Body of pancreas (tissue), 4 donors: ENCODE data around the gene HIC1. TPM values are rescaled to one million over a fixed set of nuclear protein-coding genes. Genes with fewer than 3 reads are reported as not detected.

ENCODE experiments used
- ATAC-seq: fragments of 150-250 bp; one replicate; pipeline ENCODE4 v1.9.1; 2016
- DNase-seq, 4 donors: peaks; one replicate each; pipeline ENCODE4 v3.0.0-alpha.2; 2019
- H3K27ac ChIP-seq, 4 donors: fragments of 200-600 bp; sonication (generic); 1 replicate in 3 of 4; 2 replicates in 1 of 4; pipeline versions ENCODE4 v1.5.1 to v1.6.1; 2016 to 2019; ENCODE audit warnings: mild to moderate bottlenecking in 1 of 4, mixed read lengths in 1 of 4, moderate library complexity in 1 of 4
- H3K27me3 ChIP-seq, 2 donors: fragments of 200-600 bp; sonication (generic); one replicate each; pipeline ENCODE4 v1.6.0; 2016; ENCODE audit warnings: mild to moderate bottlenecking in 1 of 2
- H3K36me3 ChIP-seq, 2 donors: fragments of 200-600 bp; sonication (generic); replicated peaks in 1 of 2; 2 replicates each; pipeline ENCODE4 v1.5.1; 2016; ENCODE audit warnings: low read depth in 2 of 2; ENCODE audit not compliant: insufficient read depth in 1 of 2
- H3K4me1 ChIP-seq: fragments of 200-600 bp; sonication (generic); one replicate; pipeline ENCODE4 v1.6.0; 2016
- H3K4me3 ChIP-seq, 2 donors: fragments of 200-600 bp; sonication (generic); 1 replicate in 1 of 2; 2 replicates in 1 of 2; pipeline ENCODE4 v1.5.1; 2016 to 2019
- H3K9me3 ChIP-seq, 3 donors: fragments of 200-600 bp; sonication (generic); 1 replicate in 2 of 3; 2 replicates in 1 of 3; pipeline ENCODE4 v1.5.1; 2016
- CTCF ChIP-seq, 7 experiments: fragments of 450-650 bp in 4 of 7; fragments of 200-600 bp in 3 of 7; sonication (generic) in 3 of 7; IDR thresholded peaks; one replicate each; pipeline ENCODE4 v1.5.1; 2016 to 2019; ENCODE audit warnings: antibody characterized with exemption in 7 of 7
- POLR2A ChIP-seq, 3 donors: fragments of 450-650 bp; IDR thresholded peaks; one replicate each; pipeline ENCODE4 v1.6.1; 2016; ENCODE audit warnings: antibody characterized with exemption in 3 of 3, mild to moderate bottlenecking in 2 of 3
- WGBS, 2 donors: methylation state at CpG; one replicate each; pipeline ENCODE4 v1.1.5; 2017; 5-methylcytosine and 5-hydroxymethylcytosine counted together
- intact Hi-C: fragments of 100-400 bp; cut with DNase I; formaldehyde crosslinking; loops from one replicate; pipeline ENCODE4 v1.15.1; 2023
- microRNA counts, 2 donors: library from miRNA; unstranded; fragments of <30 nt; microRNA quantifications; one replicate each; lab custom pipeline; 2017
- microRNA-seq, 2 donors: library from miRNA; unstranded; fragments of <30 nt; microRNA quantifications; one replicate each; pipeline ENCODE4, GENCODE V29; 2016; ENCODE audit warnings: borderline number of aligned reads in 2 of 2, borderline replicate concordance in 2 of 2
- small RNA-seq: library from RNA; depleted of rRNA; stranded (forward); fragments of <200 nt; gene quantifications from one replicate; pipeline ENCODE3, GENCODE V24; 2016
- total RNA-seq, 2 donors: library from RNA; depleted of rRNA; stranded (reverse); fragments of >200 nt; gene quantifications; one replicate each; pipeline ENCODE4 v1.1.0, GENCODE V29; 2016

HIC1 gene
- total RNA-seq, 2 donors from 2014 or later: 9.6 to 18.1 TPM

DNA sequence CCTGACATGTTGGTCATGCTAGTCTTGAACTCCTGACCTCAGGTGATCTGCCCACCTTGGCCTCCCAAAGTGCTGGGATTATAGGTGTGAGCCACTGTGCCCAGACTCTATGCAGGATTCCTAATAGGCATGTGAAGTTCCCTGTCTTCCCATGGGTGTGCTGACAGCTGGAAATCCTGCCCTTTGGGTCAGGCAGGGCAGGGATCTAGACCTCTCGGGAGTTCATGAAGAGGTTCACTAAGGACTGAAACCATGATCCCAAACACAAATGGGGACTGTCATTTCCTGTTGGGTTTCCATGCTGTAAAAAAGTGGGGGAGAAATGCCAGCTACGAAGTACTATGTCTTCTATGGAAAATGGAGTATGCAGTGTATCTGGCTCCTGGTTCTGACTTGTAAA, 52.1 kb downstream of the HIC1 start:
- no peak overlapping the region for H3K27ac ChIP-seq
- no peaks in the 10 kb centered on the region for H3K36me3 ChIP-seq
- no peaks in the 10 kb centered on the region for H3K4me1 ChIP-seq
- intact Hi-C loops: no loop called here
- TF ChIP-seq POLR2A (IDR thresholded peaks at IDR 0.05) (no peak), CTCF (IDR thresholded peaks at IDR 0.05) (no peak)
- no peaks in the 10 kb centered on the region for H3K27me3 ChIP-seq
- 86 to 97% methylated on average over 2 of the region's 2 CpGs for WGBS, 2 donors
- DNase-seq (no peak), ATAC-seq (no peak)
- H3K4me3 ChIP-seq: no peak overlapping the region
- no peaks in the 10 kb centered on the region for H3K9me3 ChIP-seq

DNA sequence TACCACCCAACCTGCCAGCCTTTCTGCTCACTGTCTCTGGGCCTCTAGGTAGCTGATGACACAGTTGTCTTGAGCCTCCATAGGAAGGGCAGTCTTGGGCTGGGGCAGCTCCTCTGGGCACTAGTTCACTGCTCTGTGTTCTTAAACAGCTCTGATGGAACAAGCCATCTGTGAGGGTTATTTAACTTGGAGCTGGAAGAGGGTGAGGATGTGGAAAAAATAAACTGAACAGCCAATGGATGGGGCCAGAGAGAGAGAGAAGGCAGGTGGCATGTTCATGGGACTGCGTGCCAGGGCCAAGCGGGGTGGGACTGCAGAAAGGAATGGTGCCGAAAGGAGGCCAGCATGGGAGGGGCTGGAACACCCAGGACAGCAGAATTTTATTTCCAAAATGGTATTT, 52.6 kb downstream of the HIC1 start:
- Histone ChIP-seq H3K4me3 (no peak overlapping the region), H3K4me1 (no peaks in the 10 kb centered on the region), H3K9me3 (no peaks in the 10 kb centered on the region), H3K27ac (no peak overlapping the region), H3K27me3 (no peaks in the 10 kb centered on the region), H3K36me3 (no peaks in the 10 kb centered on the region)
- intact Hi-C loops: no loop called here
- WGBS, 2 donors: 92 to 94% methylated on average over 3 of the region's 3 CpGs
- no peak for ATAC-seq
- TF ChIP-seq CTCF (IDR thresholded peaks at IDR 0.05): no peak
- TF ChIP-seq POLR2A (IDR thresholded peaks at IDR 0.05): no peak
- no peak for DNase-seq

DNA sequence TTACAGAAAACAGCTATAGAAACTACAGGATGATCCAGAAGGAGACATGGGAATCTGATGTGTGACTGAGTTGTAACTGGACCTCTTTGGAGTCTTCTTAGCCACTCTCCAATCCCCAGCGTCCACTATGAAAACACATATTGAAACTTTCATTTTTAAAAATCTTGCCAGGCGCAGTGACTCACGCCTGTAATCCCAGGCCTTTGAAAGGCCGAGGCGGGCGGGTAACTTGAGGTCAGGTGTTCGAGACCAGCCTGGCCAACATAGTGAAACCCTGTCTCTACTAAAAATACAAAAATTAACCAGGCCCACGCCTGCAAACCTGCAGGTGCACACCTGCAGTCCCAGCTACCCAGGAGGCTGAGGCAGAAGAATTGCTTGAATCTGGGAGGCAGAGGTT, 53.3 kb downstream of the HIC1 start:
- no peak overlapping the region for H3K27ac ChIP-seq
- DNase-seq: no peak

DNA sequence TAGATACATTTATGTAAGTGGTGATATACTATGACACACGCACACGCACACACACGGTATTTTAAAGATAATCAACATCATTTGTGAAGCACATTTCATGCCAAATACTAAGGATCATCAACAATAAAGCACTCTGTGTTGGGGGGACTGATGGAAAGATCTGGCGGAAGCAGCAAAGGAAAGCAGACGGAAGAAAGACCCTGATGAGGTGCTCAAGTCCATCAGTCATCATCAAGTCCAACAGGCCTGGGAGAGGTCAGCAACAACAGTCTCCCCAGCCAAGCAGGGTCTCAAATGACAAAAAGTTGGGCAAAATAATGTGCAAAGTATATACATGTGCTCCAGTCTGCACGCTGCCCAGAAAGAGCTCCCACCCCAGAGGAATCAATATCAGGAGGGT, 55.5 kb downstream of the HIC1 start:
- H3K4me1 ChIP-seq: no peaks in the 10 kb centered on the region
- no peaks in the 10 kb centered on the region for H3K27me3 ChIP-seq
- no peak for ATAC-seq
- intact Hi-C loops: no loop called here
- H3K9me3 ChIP-seq: no peaks in the 10 kb centered on the region
- no peaks in the 10 kb centered on the region for H3K36me3 ChIP-seq
- no peak overlapping the region for H3K27ac ChIP-seq
- TF ChIP-seq POLR2A (IDR thresholded peaks at IDR 0.05) (no peak), CTCF (IDR thresholded peaks at IDR 0.05) (no peak)
- no peak for DNase-seq
- no peak overlapping the region for H3K4me3 ChIP-seq
- WGBS, 2 donors: 91 to 95% methylated on average over 6 of the region's 6 CpGs

More for the DNA sequence above, 53.3 kb downstream of the HIC1 start:
- H3K4me3 ChIP-seq: no peak overlapping the region
- H3K4me1 ChIP-seq: no peaks in the 10 kb centered on the region
- intact Hi-C loops: no loop called here
- no peaks in the 10 kb centered on the region for H3K9me3 ChIP-seq
- ATAC-seq: no peak
- no peaks in the 10 kb centered on the region for H3K36me3 ChIP-seq
- no peaks in the 10 kb centered on the region for H3K27me3 ChIP-seq
- TF ChIP-seq POLR2A (IDR thresholded peaks at IDR 0.05) (no peak), CTCF (IDR thresholded peaks at IDR 0.05) (no peak)
- 90 to 98% methylated on average over 5 to 8 of the region's 8 CpGs for WGBS, 2 donors

DNA sequence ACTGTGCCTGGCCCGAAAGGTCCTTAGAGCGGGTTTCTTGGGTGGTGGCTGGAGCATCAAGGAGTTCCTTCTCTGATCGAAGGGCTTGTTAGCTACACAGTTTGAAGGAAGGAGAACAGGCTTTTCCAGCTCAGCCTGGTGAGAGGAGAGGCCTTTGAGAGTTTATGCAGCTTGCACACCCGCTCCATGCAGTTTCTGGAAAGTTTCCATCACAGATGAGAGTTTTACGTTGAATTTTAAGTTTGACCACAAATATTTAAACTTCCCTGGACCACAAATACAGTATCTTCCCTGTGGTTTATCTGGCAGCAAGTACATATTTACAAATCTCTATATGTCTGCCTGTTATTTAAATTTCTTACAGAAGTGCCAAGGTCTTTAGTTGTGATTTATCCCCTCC, 56.8 kb downstream of the HIC1 start:
- H3K4me1 ChIP-seq: no peaks in the 10 kb centered on the region
- H3K36me3 ChIP-seq: no peaks in the 10 kb centered on the region
- 74 to 79% methylated on average over 5 of the region's 5 CpGs for WGBS, 2 donors
- no peaks in the 10 kb centered on the region for H3K27me3 ChIP-seq
- intact Hi-C loops: no loop called here
- ATAC-seq: no peak
- TF ChIP-seq POLR2A (IDR thresholded peaks at IDR 0.05): no peak
- TF ChIP-seq CTCF (IDR thresholded peaks at IDR 0.05): no peak
- DNase-seq: no peak
- no peak overlapping the region for H3K4me3 ChIP-seq
- no peaks in the 10 kb centered on the region for H3K9me3 ChIP-seq
- no peak overlapping the region for H3K27ac ChIP-seq

MicroRNAs within 50 kb of the gene (microRNA counts, 767-probe panel; counts per million panel counts)
- microRNA hsa-miR-132-3p (lab: Ali Mortazavi, UCI): 4,801 to 6,604 counts per million in 2 donors
- 0 to 736 counts per million in 2 donors for microRNA hsa-miR-212-3p (lab: Ali Mortazavi, UCI)

Small RNA genes lying within 50 kb of the gene (microRNA-seq; reads per million reads assigned to microRNA genes)
- 624 to 1,014 reads per million in 2 donors for gene MIR132
- 23.7 to 27.8 reads per million in 2 donors for gene MIR212

Small RNA genes lying within 50 kb of the gene (small RNA-seq; reads per million reads assigned to genes)
- not detected for gene AC090617.6
- gene AC090617.9: not detected
- 2.4 reads per million, percentile 74 among the genes with 10 or more reads in this experiment for gene MIR132
- 0.80 reads per million, percentile 23 among the genes with 10 or more reads in this experiment for gene MIR212
- gene OVCA2: not detected

Other genes starting within 250 kb of the HIC1 start
- gene SMYD4, start 225.2 kb upstream of the HIC1 start, total RNA-seq: 1 to 10 TPM; 4.0 to 7.0 TPM
- gene RPA1, start 225.1 kb upstream of the HIC1 start, total RNA-seq: 10 to 100 TPM in 1 of 2 donors, 1 to 10 TPM in 1; 8.9 to 11.9 TPM
- gene RTN4RL1, start 29.8 kb upstream of the HIC1 start, total RNA-seq: 1 to 10 TPM; 3.1 to 3.6 TPM
- 10 to 100 TPM; 34.8 to 77.8 TPM for gene DPH1, start 24.9 kb upstream of the HIC1 start, total RNA-seq
- 10 to 100 TPM; 17.1 to 36.3 TPM for gene OVCA2, start 13.1 kb upstream of the HIC1 start, total RNA-seq
- 10 to 100 TPM; 12.5 to 22.1 TPM for gene SMG6, start 248.7 kb downstream of the HIC1 start, total RNA-seq
- 1 to 10 TPM; 4.6 to 9.3 TPM for gene SRR, start 248.8 kb downstream of the HIC1 start, total RNA-seq